ENCODE data around the gene PPHLN1. TPM values are rescaled to one million over a fixed set of nuclear protein-coding genes. Genes with fewer than 3 reads are reported as not detected.

The PPHLN1 gene
- total and polyA plus RNA-seq, 12 donors, result 15.4 to 41.8 (median 32.1) TPM

DNA sequence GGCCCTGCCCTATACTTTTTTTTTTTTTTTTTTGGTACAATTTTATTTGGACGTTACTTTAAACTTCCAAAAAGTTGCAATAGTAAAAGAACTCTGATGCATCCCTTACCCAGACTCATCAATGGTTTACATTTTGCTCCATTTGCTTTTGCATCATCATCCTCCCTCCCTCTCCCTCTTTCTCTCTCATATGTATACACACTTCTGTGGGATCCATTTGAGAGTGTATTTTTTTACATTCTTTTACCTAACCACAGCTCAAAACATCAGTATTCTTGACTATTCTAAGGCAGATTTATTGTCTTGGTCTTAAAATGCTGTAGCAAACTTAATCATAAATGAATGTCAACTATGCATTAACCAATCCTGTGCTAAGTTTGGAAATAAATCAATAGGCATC is 152.0 kb downstream of the PPHLN1 start:
- intact Hi-C loops (cut with DNase I), result loop anchor here in 3 of 10 donors (10.0 kb wide), 3 partner anchors 333 to 857 kb away; partner anchors contain the start of gene GXYLT1 (in 1 of the 3)
- Histone ChIP-seq H3K4me3 (no peak overlapping the region), H3K27ac (no peak overlapping the region), H3K27me3 (peaks cover 0 to 17% (median 0%) of the 10 kb centered on the region in 7 donors), H3K4me1 (peaks cover 11 to 76% (median 49%) of the 10 kb centered on the region in 9 donors), H3K36me3 (no peaks in the 10 kb centered on the region), H3K9me3 (no peaks in the 10 kb centered on the region)
- ATAC-seq (no peak), DNase-seq (no peak)
- 63 to 65% methylated on average over 1 of the region's 1 CpG for WGBS, 2 donors
- TF ChIP-seq, protein P1, sequence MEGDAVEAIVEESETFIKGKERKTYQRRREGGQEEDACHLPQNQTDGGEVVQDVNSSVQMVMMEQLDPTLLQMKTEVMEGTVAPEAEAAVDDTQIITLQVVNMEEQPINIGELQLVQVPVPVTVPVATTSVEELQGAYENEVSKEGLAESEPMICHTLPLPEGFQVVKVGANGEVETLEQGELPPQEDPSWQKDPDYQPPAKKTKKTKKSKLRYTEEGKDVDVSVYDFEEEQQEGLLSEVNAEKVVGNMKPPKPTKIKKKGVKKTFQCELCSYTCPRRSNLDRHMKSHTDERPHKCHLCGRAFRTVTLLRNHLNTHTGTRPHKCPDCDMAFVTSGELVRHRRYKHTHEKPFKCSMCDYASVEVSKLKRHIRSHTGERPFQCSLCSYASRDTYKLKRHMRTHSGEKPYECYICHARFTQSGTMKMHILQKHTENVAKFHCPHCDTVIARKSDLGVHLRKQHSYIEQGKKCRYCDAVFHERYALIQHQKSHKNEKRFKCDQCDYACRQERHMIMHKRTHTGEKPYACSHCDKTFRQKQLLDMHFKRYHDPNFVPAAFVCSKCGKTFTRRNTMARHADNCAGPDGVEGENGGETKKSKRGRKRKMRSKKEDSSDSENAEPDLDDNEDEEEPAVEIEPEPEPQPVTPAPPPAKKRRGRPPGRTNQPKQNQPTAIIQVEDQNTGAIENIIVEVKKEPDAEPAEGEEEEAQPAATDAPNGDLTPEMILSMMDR (IDR thresholded peaks at IDR 0.05), result no peak

DNA sequence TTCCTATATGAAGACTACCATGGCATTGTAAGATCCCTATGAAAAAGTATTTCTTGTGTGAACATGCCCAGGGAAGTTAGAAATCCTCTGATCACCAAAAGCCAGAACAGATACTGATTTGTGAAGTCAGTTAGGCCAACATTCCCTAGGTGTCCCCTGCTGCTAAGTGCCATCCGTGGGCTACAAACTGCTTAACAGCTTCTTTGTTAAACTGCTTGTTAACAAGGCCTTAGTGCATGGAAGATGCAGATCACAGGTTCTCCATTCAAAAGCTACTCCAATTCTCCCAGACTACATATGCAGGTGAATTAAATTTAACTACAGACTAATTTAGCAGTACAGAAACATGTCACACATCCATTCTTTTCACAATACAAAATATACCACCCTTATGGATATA is 155.4 kb downstream of the PPHLN1 start:
- ATAC-seq (no peak), DNase-seq (no peak)
- TF ChIP-seq, protein P1 (IDR thresholded peaks at IDR 0.05), result no peak
- Histone ChIP-seq H3K9me3 (no peaks in the 10 kb centered on the region), H3K36me3 (no peaks in the 10 kb centered on the region), H3K4me1 (peaks cover 0 to 71% (median 34%) of the 10 kb centered on the region in 9 donors), H3K4me3 (peak overlapping the region in 5 of 10 donors; percentile 81 to 88 (median 84)), H3K27me3 (peaks cover 0 to 44% (median 0%) of the 10 kb centered on the region in 7 donors), H3K27ac (peak overlapping the region in 9 of 10 donors; percentile 11 to 97 (median 93))
- intact Hi-C loops (cut with DNase I), result loop anchor here in 8 of 10 donors (5.0 to 10.0 kb wide), 5 partner anchors 86 to 856 kb away; no protein-coding TSS in a partner anchor
- 31 to 68% methylated on average over 1 of the region's 1 CpG for WGBS, 2 donors

DNA sequence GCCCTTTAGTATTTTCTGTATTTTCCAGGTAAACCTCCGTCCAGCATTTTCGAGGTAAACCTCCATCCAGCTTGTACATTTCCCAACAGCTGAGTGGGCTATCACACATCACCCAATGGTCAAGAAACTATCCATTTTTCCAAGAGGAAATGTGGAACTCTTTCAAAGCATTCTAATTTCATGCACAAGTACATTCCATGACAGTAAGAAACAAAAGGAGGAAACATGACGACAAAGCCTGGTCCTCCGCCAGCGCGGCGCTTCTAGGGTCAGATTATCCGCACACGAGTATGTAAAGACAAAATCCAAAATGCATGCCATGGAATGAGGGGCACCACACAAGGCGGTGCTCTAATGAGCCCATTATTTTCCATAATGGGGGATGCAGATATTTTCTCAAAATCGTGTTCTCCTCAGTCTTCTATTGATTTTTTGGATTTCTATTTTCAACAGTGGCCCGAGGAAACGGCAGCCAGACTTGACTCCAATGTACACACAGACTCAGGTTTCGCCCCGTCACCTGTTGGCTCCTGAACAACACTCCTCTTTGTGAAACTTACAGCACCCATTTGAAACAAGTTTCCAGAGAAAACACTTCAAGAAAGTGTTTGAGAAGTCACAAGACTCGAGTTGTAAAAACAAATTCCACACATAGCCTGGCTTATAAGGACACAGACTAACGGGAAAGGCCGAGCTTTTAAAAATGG is 156.2 kb downstream of the PPHLN1 start:
- DNase-seq (peak; percentile 66 to 80), ATAC-seq (peak in 5 of 8 donors; percentile 9 to 49 (median 40))
- no peaks in the 10 kb centered on the region for H3K9me3 ChIP-seq
- 11 to 18% methylated on average over 18 of the region's 18 CpGs for WGBS, 2 donors
- TF ChIP-seq, protein P1 (IDR thresholded peaks at IDR 0.05), result no peak
- peak overlapping the region; percentile 86 to 97 (median 93) for H3K27ac ChIP-seq
- intact Hi-C loops (cut with DNase I), result loop anchor here (2.0 to 10.0 kb wide), 9 partner anchors 85 to 857 kb away; no protein-coding TSS in a partner anchor
- peaks cover 0 to 44% (median 0%) of the 10 kb centered on the region in 7 donors for H3K27me3 ChIP-seq
- no peaks in the 10 kb centered on the region for H3K36me3 ChIP-seq
- H3K4me1 ChIP-seq, result peaks cover 0 to 79% (median 42%) of the 10 kb centered on the region in 9 donors
- H3K4me3 ChIP-seq, result peak overlapping the region; percentile 77 to 95 (median 84)

DNA sequence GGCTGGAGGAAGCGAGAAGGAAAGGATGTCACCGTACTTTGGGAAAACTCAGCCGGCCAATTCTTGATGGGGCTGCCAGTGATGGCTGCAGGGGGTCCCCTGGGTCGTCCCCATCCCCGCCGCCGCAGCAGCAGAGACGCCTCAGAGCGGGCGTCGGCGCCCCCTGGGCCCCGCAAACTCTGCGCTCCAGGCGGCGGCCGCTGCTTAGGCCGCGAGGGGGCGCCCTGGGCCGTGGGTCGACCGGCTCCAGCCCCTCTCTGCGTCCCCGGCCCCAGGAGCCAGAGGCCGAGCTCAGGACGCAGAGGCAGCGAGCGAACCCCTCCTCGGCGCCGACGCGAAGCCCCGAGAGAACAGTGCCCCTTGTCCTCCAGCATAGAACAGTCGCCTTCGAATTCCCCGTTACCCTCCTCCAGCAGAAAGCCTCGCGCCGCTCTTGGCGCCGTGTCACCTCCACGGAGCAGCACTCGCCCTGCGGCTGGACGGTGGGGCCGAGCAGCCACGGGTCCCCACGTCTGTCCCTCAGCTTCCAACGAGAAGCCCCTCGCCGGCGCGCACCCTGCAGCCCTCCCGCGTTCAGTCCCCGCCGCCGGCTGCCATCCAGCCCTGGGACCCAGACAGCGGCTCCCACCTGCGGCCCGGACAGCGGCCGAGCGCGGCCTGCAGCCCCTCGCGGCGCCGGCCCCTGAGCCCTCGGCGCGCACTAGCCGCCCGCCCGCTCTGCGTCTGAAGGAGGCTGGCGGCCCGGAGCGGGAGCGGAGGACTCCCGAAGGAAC is 157.0 kb downstream of the PPHLN1 start:
- peak; percentile 76 to 86 for DNase-seq
- Histone ChIP-seq H3K27ac (peak overlapping the region; percentile 86 to 97 (median 93)), H3K36me3 (no peaks in the 10 kb centered on the region), H3K4me3 (peak overlapping the region; percentile 77 to 95 (median 84)), H3K27me3 (peaks cover 0 to 44% (median 0%) of the 10 kb centered on the region in 7 donors), H3K4me1 (peaks cover 0 to 75% (median 44%) of the 10 kb centered on the region in 9 donors), H3K9me3 (no peaks in the 10 kb centered on the region)
- intact Hi-C loops (cut with DNase I), result loop anchor here (1.0 to 10.0 kb wide), 11 partner anchors 78 to 856 kb away; no protein-coding TSS in a partner anchor
- peak; percentile 87 to 93 (median 88) for ATAC-seq
- TF ChIP-seq, protein P1 (IDR thresholded peaks at IDR 0.05), result peak; percentile 86 to 97 (median 94)
- WGBS, 2 donors, result 0 to 1% methylated on average over 82 to 83 of the region's 83 CpGs

All from heart right ventricle (tissue), 16 donors.